Osteocyte (in vitro differentiated cells): Measurements from ENCODE around the gene C8B. TPM values are rescaled to one million over a fixed set of nuclear protein-coding genes. Genes with fewer than 3 reads are reported as not detected.

ENCODE experiments used
- DNase-seq: peaks from one replicate; pipeline ENCODE4 v3.0.0; 2021; ENCODE audit warnings: mixed read lengths; ENCODE audit not compliant: unreplicated experiment; ENCODE audit errors: extremely low spot score
- H3K27ac Mint-ChIP-seq: one replicate; pipeline ENCODE4 v1.8.0; 2021; ENCODE audit warnings: mild to moderate bottlenecking, mixed read lengths; ENCODE audit not compliant: unreplicated experiment
- H3K27me3 Mint-ChIP-seq: one replicate; pipeline ENCODE4 v1.8.0; 2021; ENCODE audit warnings: mixed read lengths; ENCODE audit not compliant: unreplicated experiment
- H3K36me3 Mint-ChIP-seq: one replicate; pipeline ENCODE4 v1.8.0; 2021; ENCODE audit warnings: mixed read lengths; ENCODE audit not compliant: unreplicated experiment
- H3K4me1 Mint-ChIP-seq: one replicate; pipeline ENCODE4 v1.8.0; 2021; ENCODE audit warnings: mixed read lengths; ENCODE audit not compliant: unreplicated experiment
- H3K4me3 Mint-ChIP-seq: one replicate; pipeline ENCODE4 v1.8.0; 2021; ENCODE audit warnings: mild to moderate bottlenecking, moderate library complexity, mixed read lengths; ENCODE audit not compliant: unreplicated experiment
- H3K9me3 Mint-ChIP-seq: one replicate; pipeline ENCODE4 v1.8.0; 2021; ENCODE audit warnings: mixed read lengths; ENCODE audit not compliant: unreplicated experiment
- CTCF ChIP-seq: fragments of 200-600 bp; sonication (generic); IDR thresholded peaks from 2 replicates; pipeline ENCODE4 v1.5.0; 2021; ENCODE audit warnings: antibody characterized with exemption, mild to moderate bottlenecking, moderate library complexity
- total RNA-seq: library from RNA; stranded (reverse); gene quantifications from 2 replicates; pipeline ENCODE4 v1.2.1, GENCODE V29; 2021

C8B gene
- total RNA-seq, 1 donor from 2014 or later, result not detected

GRCh38 chr1:57007948-57008347, 42.1 kb upstream of the C8B start:
- no peak for TF ChIP-seq CTCF
- Mint-ChIP-seq H3K9me3 (no peaks in the 10 kb centered on the region), H3K27ac (no peak overlapping the region), H3K4me3 (no peak overlapping the region), H3K36me3 (no peaks in the 10 kb centered on the region), H3K27me3 (peaks cover 23% of the 10 kb centered on the region), H3K4me1 (no peaks in the 10 kb centered on the region)
- DNase-seq, result no peak

DNA sequence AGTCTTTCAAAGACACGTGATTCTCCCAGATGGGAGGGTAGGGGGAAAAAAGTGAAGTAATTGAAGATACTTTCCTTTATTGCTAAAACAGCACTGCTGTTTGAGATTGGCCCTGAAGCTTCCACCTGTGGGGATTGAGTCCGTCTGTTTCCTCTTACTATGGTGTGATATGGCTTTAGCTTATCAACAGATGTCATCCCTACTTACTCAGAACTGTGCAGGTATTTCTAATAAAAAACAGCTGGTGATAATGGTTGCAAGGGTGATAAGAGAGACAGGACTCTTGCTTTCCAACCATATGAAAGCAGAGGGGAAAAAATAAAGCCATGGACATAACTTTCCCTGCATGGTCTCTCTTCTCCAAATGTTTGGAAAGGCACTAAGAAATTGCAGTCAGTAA, 41.7 kb upstream of the C8B start:
- H3K4me3 Mint-ChIP-seq, result no peak overlapping the region

DNA sequence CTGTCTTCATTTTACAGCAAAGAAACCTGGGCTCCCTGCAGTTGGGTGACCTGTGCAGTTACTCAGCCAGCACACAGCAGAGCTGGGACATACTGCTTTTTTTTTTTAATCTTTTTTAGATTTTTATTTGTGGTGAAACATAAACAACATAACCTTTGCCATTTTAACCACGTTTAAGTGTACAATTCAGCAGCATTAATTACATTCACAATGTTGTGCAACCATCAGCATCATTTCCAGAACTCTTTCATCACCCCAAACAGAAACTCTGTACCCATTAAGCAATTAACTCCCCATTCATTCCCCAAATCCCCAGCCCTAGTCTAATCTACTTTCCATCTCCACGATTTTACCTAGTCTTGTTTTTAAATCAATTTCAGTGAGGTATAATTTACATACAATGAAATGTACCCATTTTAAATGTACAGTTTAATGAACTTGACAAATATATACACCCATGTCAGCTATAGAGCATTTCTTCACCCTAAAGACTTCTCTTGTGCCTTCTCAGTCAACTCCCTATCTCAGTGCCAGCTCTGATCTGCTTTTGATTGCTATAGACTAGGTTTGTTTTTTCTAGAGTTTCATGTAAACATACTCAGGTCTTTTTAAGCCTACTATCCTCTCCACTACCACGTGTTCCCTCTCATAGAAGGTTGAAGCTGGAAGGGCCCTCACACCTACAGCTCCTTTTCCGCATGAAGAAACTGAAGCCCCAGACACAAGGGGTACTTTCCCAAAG, 37.8 kb upstream of the C8B start:
- Mint-ChIP-seq H3K9me3 (no peaks in the 10 kb centered on the region), H3K27ac (no peak overlapping the region), H3K36me3 (no peaks in the 10 kb centered on the region), H3K4me3 (no peak overlapping the region), H3K4me1 (no peaks in the 10 kb centered on the region), H3K27me3 (peaks cover 12% of the 10 kb centered on the region)
- DNase-seq, result no peak
- no peak for TF ChIP-seq CTCF

More for the DNA sequence above, 41.7 kb upstream of the C8B start:
- H3K27me3 Mint-ChIP-seq, result peaks cover 23% of the 10 kb centered on the region
- H3K36me3 Mint-ChIP-seq, result no peaks in the 10 kb centered on the region
- no peak for DNase-seq
- H3K9me3 Mint-ChIP-seq, result no peaks in the 10 kb centered on the region
- H3K27ac Mint-ChIP-seq, result no peak overlapping the region
- H3K4me1 Mint-ChIP-seq, result no peaks in the 10 kb centered on the region
- no peak for TF ChIP-seq CTCF

DNA sequence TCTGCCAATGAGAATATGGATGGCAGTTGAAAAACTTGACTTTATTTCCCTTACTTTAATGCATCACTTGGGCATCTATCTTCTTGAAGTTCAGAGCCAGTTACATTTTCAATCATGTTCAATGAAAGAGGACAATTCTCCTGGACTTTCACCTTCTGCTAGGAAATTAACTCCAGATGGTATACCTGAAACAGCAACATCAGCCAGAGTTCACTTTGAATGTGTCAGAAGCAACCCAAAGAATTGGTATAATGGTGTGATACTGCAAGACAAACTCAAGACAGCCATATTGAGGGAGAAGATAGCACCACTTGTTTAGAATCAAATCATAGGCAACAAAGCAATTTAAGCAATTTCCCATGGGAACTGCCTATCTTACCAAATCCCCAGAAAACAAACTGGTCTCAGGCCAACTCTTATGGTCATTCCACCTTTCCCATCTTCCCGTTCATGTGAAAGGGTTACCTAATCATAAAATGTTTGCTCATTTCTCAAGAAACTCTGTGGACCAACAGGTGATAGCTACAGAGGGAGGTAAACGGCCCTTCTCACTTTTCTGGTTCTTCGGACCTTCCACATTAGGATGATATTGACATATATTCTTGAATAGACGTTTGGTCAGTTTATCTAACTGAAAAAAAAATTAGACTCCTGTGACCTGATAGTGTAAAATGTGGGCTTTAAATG, 29.7 kb upstream of the C8B start:
- H3K4me3 Mint-ChIP-seq, result no peak overlapping the region
- H3K4me1 Mint-ChIP-seq, result no peaks in the 10 kb centered on the region
- no peak for TF ChIP-seq CTCF
- no peak overlapping the region for H3K27ac Mint-ChIP-seq
- H3K9me3 Mint-ChIP-seq, result no peaks in the 10 kb centered on the region
- DNase-seq, result no peak
- H3K36me3 Mint-ChIP-seq, result no peaks in the 10 kb centered on the region
- H3K27me3 Mint-ChIP-seq, result peaks cover 8% of the 10 kb centered on the region

DNA sequence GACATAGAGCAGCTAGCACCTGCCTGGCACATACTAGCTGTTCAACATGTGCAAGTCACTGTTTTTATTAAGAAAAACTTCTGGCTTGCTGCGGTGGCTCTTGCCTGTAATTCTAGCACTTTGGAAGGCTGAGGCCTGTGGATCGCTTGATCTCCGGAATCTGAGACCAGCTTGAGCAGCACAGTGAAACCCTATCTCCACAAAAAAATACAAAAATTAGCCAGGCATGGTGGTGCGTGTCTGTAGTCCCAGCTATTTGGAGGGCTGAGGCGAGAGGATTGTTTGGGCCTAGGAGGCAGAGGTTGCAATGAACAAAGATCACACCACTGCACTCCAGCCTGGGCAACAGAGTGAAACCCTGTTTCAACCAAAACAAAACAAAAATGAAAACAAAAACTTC, 27.7 kb upstream of the C8B start:
- Mint-ChIP-seq H3K36me3 (no peaks in the 10 kb centered on the region), H3K27ac (no peak overlapping the region), H3K4me3 (no peak overlapping the region), H3K9me3 (no peaks in the 10 kb centered on the region), H3K27me3 (peaks cover 12% of the 10 kb centered on the region), H3K4me1 (no peaks in the 10 kb centered on the region)
- no peak for TF ChIP-seq CTCF
- DNase-seq, result no peak
